ENCODE data around the gene PGLYRP1.

The PGLYRP1 gene, protein sequence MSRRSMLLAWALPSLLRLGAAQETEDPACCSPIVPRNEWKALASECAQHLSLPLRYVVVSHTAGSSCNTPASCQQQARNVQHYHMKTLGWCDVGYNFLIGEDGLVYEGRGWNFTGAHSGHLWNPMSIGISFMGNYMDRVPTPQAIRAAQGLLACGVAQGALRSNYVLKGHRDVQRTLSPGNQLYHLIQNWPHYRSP

GRCh38 chr19:46022431-46023310 is at the start of gene PGLYRP1:
TSS of gene PGLYRP1 (minus strand) at chr19:46023053. CDS start at chr19:46023021, 32 bp downstream.
- no peak for DNase-seq (ENCODE audit: low read depth in 2 of 2)

DNA sequence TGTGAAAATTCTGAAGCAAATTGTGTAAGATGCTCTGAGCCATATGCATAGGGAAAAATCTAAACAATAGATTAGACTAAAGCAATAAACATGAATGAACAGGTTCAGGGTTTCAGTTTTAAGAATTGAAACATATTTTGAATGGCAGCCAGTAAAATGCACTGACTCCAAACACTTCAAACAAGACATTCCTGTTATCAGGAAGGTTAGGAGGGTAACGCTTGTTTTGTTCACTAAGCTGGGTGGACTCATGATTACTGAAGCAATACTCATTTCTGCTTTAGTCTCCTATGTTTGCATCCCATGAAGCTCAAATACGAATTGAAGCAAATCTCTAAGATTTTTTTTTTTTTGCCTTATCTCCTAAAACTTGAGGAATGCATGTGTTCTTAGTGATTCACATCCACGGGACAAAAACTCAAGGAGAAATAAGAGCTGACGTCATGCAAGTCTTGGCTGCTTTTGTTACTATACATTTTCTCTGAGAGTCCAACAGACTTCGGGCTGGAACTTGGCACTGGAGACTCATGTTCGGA is 47.0 kb upstream of the PGLYRP1 start:
- no peak for DNase-seq (ENCODE audit: low read depth in 2 of 2)

GRCh38 chr19:46068345-46069258 is 45.7 kb upstream of the PGLYRP1 start:
- DNase-seq (ENCODE audit: low read depth in 2 of 2): no peak

DNA sequence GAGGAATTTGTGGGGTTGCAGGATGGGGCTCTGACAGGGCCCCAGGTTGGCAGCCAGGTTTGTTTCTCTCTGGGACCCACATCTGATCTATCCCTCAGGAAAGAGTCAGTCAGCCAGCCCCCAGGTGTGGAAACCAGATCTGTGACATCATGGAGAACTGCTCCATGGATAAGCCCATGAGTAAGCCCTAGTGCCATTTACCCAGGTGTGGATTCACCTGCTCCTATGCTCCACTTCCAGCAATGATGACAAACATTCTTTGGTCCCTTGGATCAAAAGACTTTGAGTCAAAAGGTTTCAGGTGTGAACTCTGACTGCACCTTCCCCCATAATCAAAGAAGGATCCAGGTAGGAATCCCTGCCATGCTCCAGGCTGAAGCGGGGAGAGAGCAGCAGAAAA is 44.8 kb upstream of the PGLYRP1 start:
- DNase-seq (ENCODE audit: low read depth in 2 of 2): no peak

DNA sequence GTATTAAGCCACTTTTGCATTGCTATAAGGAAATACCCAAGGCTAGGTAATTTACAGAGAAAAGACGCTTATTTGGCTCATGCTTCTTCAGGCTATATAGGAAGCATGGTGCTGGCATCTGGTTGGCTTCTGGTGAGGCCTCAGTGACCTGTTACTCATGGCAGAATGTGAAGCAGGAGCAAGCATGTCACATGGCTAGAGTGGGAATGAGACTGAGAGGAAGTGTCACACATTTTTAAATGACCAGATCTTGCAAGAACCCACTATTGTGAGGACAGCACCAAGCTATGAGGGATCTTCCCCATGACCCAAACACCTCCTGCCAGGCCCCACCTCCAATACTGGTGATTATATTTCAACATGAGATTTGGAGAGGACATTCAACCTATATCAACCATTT is 43.6 kb upstream of the PGLYRP1 start:
- no peak for DNase-seq (ENCODE audit: low read depth in 2 of 2)

DNA sequence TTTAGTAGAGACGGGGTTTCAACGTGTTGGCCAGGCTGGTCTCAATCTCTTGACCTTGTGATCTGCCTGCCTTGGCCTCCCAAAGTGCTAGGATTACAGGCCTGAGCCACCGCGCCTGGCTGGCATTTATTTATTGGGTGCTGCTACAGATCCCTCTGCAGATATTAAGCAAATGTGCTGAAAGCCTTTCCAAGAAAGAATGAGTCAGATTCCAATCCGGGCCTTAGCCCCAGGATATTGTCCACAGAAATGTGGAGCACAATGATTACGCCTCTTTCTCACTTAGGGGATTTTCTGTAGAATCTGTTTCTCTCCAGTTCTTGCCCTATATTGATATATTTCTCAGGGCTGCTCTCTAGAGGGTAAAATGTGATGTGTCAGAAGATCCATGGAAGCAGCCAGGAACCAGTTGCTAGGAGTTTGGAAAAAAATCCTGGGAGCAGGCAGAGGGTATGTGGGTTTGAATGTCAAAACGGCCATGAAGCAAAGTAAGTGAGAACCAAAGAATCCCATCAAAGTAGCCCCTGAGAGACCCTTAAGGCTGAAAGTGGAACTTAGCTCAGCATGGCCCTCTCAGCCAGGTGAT is 42.7 kb upstream of the PGLYRP1 start:
- DNase-seq (ENCODE audit: low read depth in 2 of 2): no peak

DNA sequence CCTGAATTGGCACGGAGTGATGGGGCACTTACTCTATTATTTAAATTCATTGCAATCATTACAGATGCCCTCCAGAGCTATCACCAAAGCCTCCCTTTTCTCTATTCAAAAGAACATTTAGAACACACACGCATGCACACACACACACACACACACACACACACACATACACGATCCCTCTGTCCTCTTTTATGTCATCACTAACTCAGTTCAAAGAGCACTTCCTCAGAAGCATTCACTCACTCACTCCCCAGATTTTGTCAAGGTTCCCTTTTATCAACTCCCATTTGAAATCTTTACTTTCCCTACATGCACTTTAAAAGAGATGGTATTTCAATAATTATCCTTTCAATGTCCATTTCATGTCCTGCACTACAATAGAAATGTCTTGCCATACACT is 40.3 kb upstream of the PGLYRP1 start:
- no peak for DNase-seq (ENCODE audit: low read depth in 2 of 2)

- DNase-seq (ENCODE audit: low read depth in 2 of 2): no peak
Measured at GRCh38 chr19:46060012-46060411, 37.2 kb upstream of the PGLYRP1 start.

DNA sequence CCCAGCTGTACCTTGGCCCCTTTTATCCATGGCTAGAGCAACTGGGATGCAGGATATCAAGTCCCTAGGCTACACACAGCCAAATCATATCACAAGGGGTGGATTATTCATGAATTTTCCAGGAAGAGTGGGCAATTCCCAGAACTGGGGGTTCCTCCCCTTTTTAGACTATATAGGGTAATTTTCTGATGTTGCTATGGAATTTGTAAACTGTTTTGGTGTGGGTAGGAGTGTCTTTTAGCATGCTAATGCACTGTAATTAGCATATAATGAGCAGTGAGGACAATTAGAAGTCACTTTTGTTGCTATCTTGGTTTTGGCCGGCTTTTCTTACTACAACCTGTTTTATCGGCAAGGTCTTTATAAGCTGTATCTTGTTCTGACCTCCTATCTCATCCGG is 35.9 kb upstream of the PGLYRP1 start:
- DNase-seq (ENCODE audit: low read depth in 2 of 2): no peak

GRCh38 chr19:46056536-46056935 is 33.7 kb upstream of the PGLYRP1 start:
- DNase-seq (ENCODE audit: low read depth in 2 of 2): no peak

GRCh38 chr19:46052896-46053295 is 30.0 kb upstream of the PGLYRP1 start:
- DNase-seq (ENCODE audit: low read depth in 2 of 2): no peak

- no peak for DNase-seq (ENCODE audit: low read depth in 2 of 2)
Measured at GRCh38 chr19:46049597-46049996, 26.7 kb upstream of the PGLYRP1 start.

GRCh38 chr19:46043519-46043918 is 20.7 kb upstream of the PGLYRP1 start:
- DNase-seq (ENCODE audit: low read depth in 2 of 2): no peak

DNA sequence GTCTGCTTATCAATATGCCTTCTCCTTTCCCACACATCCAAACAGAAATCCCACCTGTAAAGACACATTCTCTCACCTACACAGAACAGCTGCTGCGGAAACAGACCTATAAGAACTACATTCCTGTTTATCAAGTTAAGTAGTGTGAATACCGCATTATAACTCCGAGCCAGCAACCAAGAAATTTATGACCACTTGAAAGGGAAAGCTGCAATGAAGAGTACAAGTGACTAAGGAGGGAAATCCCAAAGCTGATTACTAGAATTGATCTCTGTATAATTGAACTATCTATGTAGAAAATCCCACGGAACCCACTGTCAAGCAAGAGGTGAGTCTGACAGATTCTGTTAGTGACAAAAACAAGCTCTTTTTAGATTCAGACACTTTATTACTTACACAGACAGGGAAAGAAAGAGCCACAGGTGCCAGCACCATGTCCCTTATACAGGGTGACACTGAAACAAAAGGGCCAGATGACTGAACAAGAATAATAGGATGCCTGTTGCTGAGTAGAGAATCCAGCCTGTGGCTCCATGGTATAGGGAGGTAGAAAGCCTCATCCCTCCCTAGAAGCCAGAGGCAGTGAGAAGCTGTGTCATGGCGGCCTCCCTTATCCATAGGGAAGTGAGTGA is 19.5 kb upstream of the PGLYRP1 start:
- no peak for DNase-seq (ENCODE audit: low read depth in 2 of 2)

GRCh38 chr19:46040952-46041500 is 18.2 kb upstream of the PGLYRP1 start, which contains the start of gene IGFL4:
TSS of gene IGFL4 (minus strand) at chr19:46041002. CDS start at chr19:46040962, 40 bp downstream.
- no peak for DNase-seq (ENCODE audit: low read depth in 2 of 2)

DNA sequence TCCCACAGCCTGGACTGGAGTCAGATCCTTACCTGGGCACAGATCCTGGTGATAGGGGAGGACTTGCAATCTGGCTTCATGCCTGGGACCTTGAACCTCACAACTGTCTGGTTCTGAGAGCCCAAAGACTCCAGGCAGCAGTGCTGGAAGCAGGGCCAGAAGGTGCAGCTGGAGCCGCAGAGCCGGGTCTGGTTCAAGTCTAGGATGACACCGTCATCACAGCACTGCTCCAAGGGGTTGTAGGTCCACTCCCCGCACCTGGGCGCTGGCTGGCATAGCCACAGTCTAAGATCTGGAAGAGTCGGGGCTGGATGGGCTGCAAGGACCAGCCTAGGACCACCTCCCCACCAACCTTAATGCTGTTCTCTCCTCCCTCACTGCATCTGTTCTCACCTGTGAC is 17.3 kb upstream of the PGLYRP1 start:
- DNase-seq (ENCODE audit: low read depth in 2 of 2): no peak

GRCh38 chr19:46036744-46037128 is 13.9 kb upstream of the PGLYRP1 start:
- DNase-seq (ENCODE audit: low read depth in 2 of 2): no peak

- DNase-seq (ENCODE audit: low read depth in 2 of 2): no peak
Measured at GRCh38 chr19:46035986-46036743, 13.3 kb upstream of the PGLYRP1 start.

- DNase-seq (ENCODE audit: low read depth in 2 of 2): no peak
Measured at GRCh38 chr19:46035546-46035945, 12.7 kb upstream of the PGLYRP1 start.

GRCh38 chr19:46033401-46033800 is 10.5 kb upstream of the PGLYRP1 start:
- no peak for DNase-seq (ENCODE audit: low read depth in 2 of 2)

Data from stimulated activated CD4-positive, alpha-beta T cell treated with anti-CD3 and anti-CD28 coated beads, Interleukin-1b, Interleukin-23, amount 100 ng/mL, for 4 hours (primary cell).